HepG2 (cell line): ENCODE results near the gene CALCB.

Experiments used
- CTCF ChIP-seq: sonication (generic); formaldehyde crosslinking; IDR thresholded peaks from 2 replicates; pipeline ENCODE4 v1.5.0; 2020; ENCODE audit warnings: mild to moderate bottlenecking, missing genetic modification reagents, moderate library complexity
- MEF2D ChIP-seq: sonication (generic); formaldehyde crosslinking; IDR thresholded peaks from 2 replicates; pipeline ENCODE4 v1.5.1; 2020; ENCODE audit warnings: mild to moderate bottlenecking, missing genetic modification reagents
- NFIC ChIP-seq: IDR thresholded peaks from 2 replicates; pipeline ENCODE4 v1.6.1; 2012; ENCODE audit warnings: mild to moderate bottlenecking, low read length, inconsistent platforms
- NFYC ChIP-seq: IDR thresholded peaks from 2 replicates; pipeline ENCODE4 v1.6.1; 2016; ENCODE audit warnings: missing genetic modification reagents, missing compliant biosample characterization
- PCBP1 ChIP-seq: fragments of 200-400 bp; formaldehyde crosslinking; IDR thresholded peaks from 2 replicates; pipeline ENCODE4 v1.6.1; 2017; ENCODE audit warnings: mild to moderate bottlenecking, low read depth, low read length, borderline replicate concordance
- STAG1 ChIP-seq: sonication (generic); formaldehyde crosslinking; IDR thresholded peaks from 2 replicates; pipeline ENCODE4 v1.4.0; 2020; ENCODE audit warnings: missing genetic modification reagents
- ZNF232 ChIP-seq: sonication (generic); formaldehyde crosslinking; IDR thresholded peaks from 2 replicates; pipeline ENCODE4 v1.4.0; 2020; ENCODE audit warnings: missing genetic modification reagents, borderline replicate concordance
- ZNF737 ChIP-seq: sonication (generic); formaldehyde crosslinking; IDR thresholded peaks from 2 replicates; pipeline ENCODE4 v1.5.0; 2020; ENCODE audit warnings: missing genetic modification reagents, mild to moderate bottlenecking, borderline replicate concordance

GRCh38 chr11:15097411-15097810 is 24.0 kb downstream of the CALCB start:
- TF ChIP-seq NFYC (CRISPR knock-in tag) = no peak
- no peak for TF ChIP-seq PCBP1
- no peak for TF ChIP-seq NFIC
- TF ChIP-seq ZNF737 = no peak
- TF ChIP-seq MEF2D (CRISPR knock-in tag) = no peak
- no peak for TF ChIP-seq ZNF232 (CRISPR knock-in tag)
- no peak for TF ChIP-seq CTCF (CRISPR knock-in tag)
- no peak for TF ChIP-seq STAG1
